ENCODE results near the gene C9orf85.

Gene C9orf85

DNA sequence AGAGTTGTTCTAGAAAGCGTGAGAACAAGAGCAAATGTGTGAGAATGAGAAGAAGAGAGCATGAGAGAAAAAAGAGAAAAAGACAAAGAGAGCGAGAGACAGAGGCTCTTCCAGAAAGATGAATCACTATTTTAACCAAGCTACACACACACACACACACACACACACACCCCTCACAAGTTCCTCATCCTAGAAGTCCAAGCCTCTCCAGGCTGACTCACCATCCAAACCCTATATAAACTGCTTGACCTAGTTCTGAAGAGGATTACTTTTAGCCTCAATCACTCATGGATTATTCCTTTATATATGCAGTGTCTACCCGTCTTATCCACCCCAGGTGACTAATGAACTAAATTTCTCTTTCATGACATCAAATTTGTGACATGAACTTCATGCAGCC lies 111.4 kb downstream of the C9orf85 start:
- DNase-seq: no peak
